GM12875 (cell line): ENCODE data around the gene TSEN34.
"Not testable (repeated sequence)": the region's sequence is repeated elsewhere in the genome, so short reads cannot be mapped to it uniquely, and the experiment has no call there.

Source experiments
- H3K4me3 ChIP-seq: one replicate; pipeline ENCODE4 v1.5.1; 2011; ENCODE audit warnings: low read depth, low read length, control low read depth
- CTCF ChIP-seq: IDR thresholded peaks from 2 replicates; pipeline ENCODE4 v1.5.1; 2011; ENCODE audit warnings: low read depth, mild to moderate bottlenecking, control low read depth, inconsistent platforms, low read length, moderate library complexity, borderline replicate concordance; ENCODE audit not compliant: insufficient read depth

TSEN34 gene

GRCh38 chr19:54206831-54207177 lies 15.7 kb downstream of the TSEN34 start:
- TF ChIP-seq CTCF = no peak
- no peak overlapping the region for H3K4me3 ChIP-seq

- H3K4me3 ChIP-seq = not testable (repeated sequence)
Measured at GRCh38 chr19:54207193-54207592, 16.1 kb downstream of the TSEN34 start.

GRCh38 chr19:54207676-54207982 lies 16.5 kb downstream of the TSEN34 start:
- H3K4me3 ChIP-seq = no peak overlapping the region
- no peak for TF ChIP-seq CTCF

GRCh38 chr19:54207983-54208783 lies 17.1 kb downstream of the TSEN34 start:
- TF ChIP-seq CTCF = no peak
- no peak overlapping the region for H3K4me3 ChIP-seq

GRCh38 chr19:54208784-54209057 lies 17.6 kb downstream of the TSEN34 start:
- no peak for TF ChIP-seq CTCF
- no peak overlapping the region for H3K4me3 ChIP-seq

GRCh38 chr19:54209058-54209810 lies 18.1 kb downstream of the TSEN34 start:
- no peak overlapping the region for H3K4me3 ChIP-seq
- TF ChIP-seq CTCF = no peak

GRCh38 chr19:54209811-54210494 lies 18.8 kb downstream of the TSEN34 start:
- no peak overlapping the region for H3K4me3 ChIP-seq
- no peak for TF ChIP-seq CTCF
